NB4 (cell line): Measurements from ENCODE around the gene CYTH3.

Experiments
- DNase-seq: peaks from one replicate; pipeline ENCODE4 v3.0.0; 2010; ENCODE audit warnings: low read depth
- H3K4me3 ChIP-seq: one replicate; pipeline ENCODE4 v1.5.1; 2011; ENCODE audit warnings: mild to moderate bottlenecking, low read depth, low read length, moderate library complexity
- CTCF ChIP-seq: IDR thresholded peaks from one replicate; pipeline ENCODE4 v1.5.1; 2012; ENCODE audit warnings: low read depth, low read length
- MYC ChIP-seq: IDR thresholded peaks from 2 replicates; pipeline ENCODE4 v1.6.1; 2011; ENCODE audit warnings: low read depth, low read length
- POLR2A ChIP-seq: IDR thresholded peaks from 2 replicates; pipeline ENCODE4 v1.6.1; 2011; ENCODE audit warnings: mild to moderate bottlenecking; ENCODE audit not compliant: insufficient read length; ENCODE audit errors: extremely low read depth
- TF ChIP-seq, protein P1 (sequence below): IDR thresholded peaks from 2 replicates; pipeline ENCODE4 v1.6.1; 2011; ENCODE audit warnings: low read depth, low read length

CYTH3 gene

DNA sequence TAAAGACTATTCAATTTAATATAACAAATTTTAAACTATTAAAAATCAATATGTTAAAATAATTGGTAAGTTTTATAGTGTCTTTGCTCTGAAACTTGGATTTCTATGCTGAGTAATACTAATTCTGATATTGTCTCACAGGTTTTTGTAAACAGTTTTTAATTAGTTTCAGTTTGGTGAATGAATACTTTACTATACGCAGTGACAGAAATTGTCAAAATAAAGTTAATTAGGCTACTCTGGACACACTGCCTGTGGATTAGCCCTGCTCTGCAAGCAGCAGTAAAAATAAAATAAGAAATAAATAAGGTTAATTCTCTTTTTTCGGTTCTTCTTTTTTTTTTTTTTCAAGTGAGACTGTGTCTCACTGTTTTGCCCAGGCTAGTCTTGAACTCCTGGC, 135.9 kb downstream of the CYTH3 start:
- DNase-seq, result no peak
- TF ChIP-seq MYC (no peak), CTCF (no peak), POLR2A (no peak)
- TF ChIP-seq, protein P1, sequence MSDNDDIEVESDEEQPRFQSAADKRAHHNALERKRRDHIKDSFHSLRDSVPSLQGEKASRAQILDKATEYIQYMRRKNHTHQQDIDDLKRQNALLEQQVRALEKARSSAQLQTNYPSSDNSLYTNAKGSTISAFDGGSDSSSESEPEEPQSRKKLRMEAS, result no peak
- H3K4me3 ChIP-seq, result no peak overlapping the region

DNA sequence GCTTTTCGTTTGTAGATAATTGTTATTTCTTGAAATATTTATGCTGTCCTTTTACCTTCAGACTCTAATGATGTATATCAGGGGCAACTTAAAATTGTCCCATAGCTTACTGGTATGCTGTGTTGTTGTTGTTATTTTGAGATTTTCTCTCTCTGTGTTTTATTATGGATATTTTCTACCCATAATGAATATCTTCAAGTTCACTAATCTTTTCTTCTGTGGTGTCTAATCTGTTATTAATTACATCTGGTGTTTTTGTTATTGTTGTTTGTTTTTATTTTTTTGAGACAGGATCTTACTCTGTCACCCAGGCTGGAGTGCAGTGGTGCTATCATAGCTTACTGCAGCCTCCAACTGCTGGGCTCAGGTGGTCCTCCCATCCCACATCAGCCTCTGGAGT, 139.2 kb downstream of the CYTH3 start:
- TF ChIP-seq, protein P1, result no peak
- TF ChIP-seq POLR2A (no peak), CTCF (no peak), MYC (no peak)
- no peak for DNase-seq
- H3K4me3 ChIP-seq, result no peak overlapping the region

GRCh38 chr7:6130007-6130587, 142.3 kb downstream of the CYTH3 start:
- DNase-seq, result no peak
- H3K4me3 ChIP-seq, result no peak overlapping the region
- TF ChIP-seq, protein P1, result no peak
- TF ChIP-seq CTCF (no peak), MYC (no peak), POLR2A (no peak)

DNA sequence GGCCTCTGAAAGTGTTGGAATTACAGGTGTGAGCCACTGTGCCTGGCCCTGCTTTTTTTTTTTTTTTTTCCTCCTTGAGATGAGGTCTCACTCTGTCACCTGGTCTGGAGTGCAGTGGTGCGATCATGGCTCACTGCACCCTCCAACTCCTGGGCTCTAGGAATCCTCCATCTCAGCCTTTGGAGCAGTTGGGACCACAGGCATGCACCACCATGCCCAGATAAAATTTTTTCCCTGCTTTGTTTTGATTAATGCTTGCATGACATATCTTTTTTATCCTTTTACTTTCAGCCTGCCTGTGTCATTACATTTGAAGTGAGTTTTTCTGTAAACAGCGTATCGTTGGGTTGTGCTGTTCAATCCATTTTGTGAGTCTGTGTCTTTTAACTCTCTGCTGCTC, 144.2 kb downstream of the CYTH3 start:
- H3K4me3 ChIP-seq, result no peak overlapping the region
- TF ChIP-seq, protein P1, result no peak
- TF ChIP-seq CTCF (no peak), POLR2A (no peak)
- DNase-seq, result no peak

- no peak overlapping the region for H3K4me3 ChIP-seq
- no peak for DNase-seq
- TF ChIP-seq, protein P1, result no peak
- TF ChIP-seq CTCF, result no peak
- no peak for TF ChIP-seq MYC
- no peak for TF ChIP-seq POLR2A
Observed at GRCh38 chr7:6127110-6127490, 145.3 kb downstream of the CYTH3 start.

GRCh38 chr7:6123843-6124242, 148.6 kb downstream of the CYTH3 start:
- DNase-seq, result no peak
- no peak overlapping the region for H3K4me3 ChIP-seq
- TF ChIP-seq CTCF (no peak), POLR2A (no peak), MYC (no peak)
- TF ChIP-seq, protein P1, result no peak
